Activated CD8-positive, alpha-beta T cell treated with anti-CD3 and anti-CD28 coated beads for 36 hours (primary cell): Measurements from ENCODE around the gene AXIN2. TPM values are rescaled to one million over a fixed set of nuclear protein-coding genes. Genes with fewer than 3 reads are reported as not detected.

Experiments used
- ATAC-seq: fragments of 200-7000 bp; cut with Tn5 transposase; one replicate; pipeline ENCODE4 v1.10.0; 2021; ENCODE audit warnings: mild to moderate bottlenecking, moderate library complexity
- CTCF ChIA-PET: fragments of 350-600 bp; sonication (Branson Sonifier 250); formaldehyde crosslinking; loops from one replicate; lab custom pipeline; 2021; ENCODE audit warnings: antibody characterized with exemption; lab: Charles Lee
- POLR2A ChIA-PET: fragments of 350-600 bp; sonication (Branson Sonifier 250); formaldehyde crosslinking; loops from one replicate; lab custom pipeline; 2021; ENCODE audit warnings: antibody characterized with exemption; lab: Charles Lee
- DNase-seq: peaks from one replicate; pipeline ENCODE4 v3.0.0-alpha.2; 2020
- H3K27ac Mint-ChIP-seq: one replicate; pipeline ENCODE4 v1.8.0; 2021; ENCODE audit warnings: mild to moderate bottlenecking, mixed read lengths
- H3K27me3 Mint-ChIP-seq: one replicate; pipeline ENCODE4 v1.8.0; 2021; ENCODE audit warnings: mixed read lengths
- H3K36me3 Mint-ChIP-seq: one replicate; pipeline ENCODE4 v1.8.0; 2021; ENCODE audit warnings: low read depth, mixed read lengths
- H3K4me1 Mint-ChIP-seq: one replicate; pipeline ENCODE4 v1.8.0; 2021; ENCODE audit warnings: low read depth, mixed read lengths
- H3K4me3 Mint-ChIP-seq: one replicate; pipeline ENCODE4 v1.8.0; 2021; ENCODE audit warnings: mild to moderate bottlenecking, moderate library complexity, mixed read lengths
- H3K9me3 Mint-ChIP-seq: one replicate; pipeline ENCODE4 v1.8.0; 2021; ENCODE audit warnings: mixed read lengths
- intact Hi-C: fragments of 100-400 bp; cut with micrococcal nuclease; formaldehyde crosslinking; loops from one replicate; pipeline ENCODE4 v1.10.0; 2022
- total RNA-seq, 2 experiments: library from RNA; stranded (reverse); gene quantifications; one replicate each; pipeline ENCODE4 v1.2.3, GENCODE V29; 2021
- TF ChIP-seq, protein P1 (sequence below): fragments of 200-600 bp; IDR thresholded peaks from one replicate; pipeline ENCODE4 v1.8.0; 2022; ENCODE audit warnings: antibody characterized with exemption, mild to moderate bottlenecking

The AXIN2 gene
- total RNA-seq, 2 experiments from 2014 or later = 0.69 to 1.0 TPM

DNA sequence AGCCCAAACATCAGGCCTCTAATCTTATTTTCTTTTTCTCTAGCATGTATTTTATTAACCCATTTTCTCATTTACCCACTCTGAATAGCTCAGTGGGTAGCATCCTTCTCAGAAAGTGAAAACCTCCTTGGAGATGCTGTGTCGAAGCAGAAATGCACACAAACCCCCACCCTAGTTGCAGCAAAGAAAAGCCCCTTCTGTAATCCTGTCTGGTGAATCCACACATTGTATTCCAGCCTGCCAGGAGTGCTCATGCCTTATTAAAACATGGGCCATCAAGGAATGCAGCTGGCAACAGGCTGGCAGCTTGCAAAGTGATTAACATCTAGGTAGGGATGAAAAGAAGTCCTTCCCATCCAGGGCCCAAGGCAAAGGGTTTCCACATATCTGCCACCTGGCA lies 39.7 kb upstream of the AXIN2 start:
- DNase-seq = no peak
- intact Hi-C loops = no loop called here
- CTCF ChIA-PET = no interaction called here
- Mint-ChIP-seq H3K36me3 (no peaks in the 10 kb centered on the region), H3K4me3 (no peak overlapping the region), H3K27me3 (no peaks in the 10 kb centered on the region), H3K9me3 (no peaks in the 10 kb centered on the region), H3K4me1 (peaks cover 4% of the 10 kb centered on the region), H3K27ac (no peak overlapping the region)
- no peak for ATAC-seq
- TF ChIP-seq, protein P1, sequence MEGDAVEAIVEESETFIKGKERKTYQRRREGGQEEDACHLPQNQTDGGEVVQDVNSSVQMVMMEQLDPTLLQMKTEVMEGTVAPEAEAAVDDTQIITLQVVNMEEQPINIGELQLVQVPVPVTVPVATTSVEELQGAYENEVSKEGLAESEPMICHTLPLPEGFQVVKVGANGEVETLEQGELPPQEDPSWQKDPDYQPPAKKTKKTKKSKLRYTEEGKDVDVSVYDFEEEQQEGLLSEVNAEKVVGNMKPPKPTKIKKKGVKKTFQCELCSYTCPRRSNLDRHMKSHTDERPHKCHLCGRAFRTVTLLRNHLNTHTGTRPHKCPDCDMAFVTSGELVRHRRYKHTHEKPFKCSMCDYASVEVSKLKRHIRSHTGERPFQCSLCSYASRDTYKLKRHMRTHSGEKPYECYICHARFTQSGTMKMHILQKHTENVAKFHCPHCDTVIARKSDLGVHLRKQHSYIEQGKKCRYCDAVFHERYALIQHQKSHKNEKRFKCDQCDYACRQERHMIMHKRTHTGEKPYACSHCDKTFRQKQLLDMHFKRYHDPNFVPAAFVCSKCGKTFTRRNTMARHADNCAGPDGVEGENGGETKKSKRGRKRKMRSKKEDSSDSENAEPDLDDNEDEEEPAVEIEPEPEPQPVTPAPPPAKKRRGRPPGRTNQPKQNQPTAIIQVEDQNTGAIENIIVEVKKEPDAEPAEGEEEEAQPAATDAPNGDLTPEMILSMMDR = no peak
- POLR2A ChIA-PET = interaction anchor here (1.3 kb wide), 1 partner anchor 68 kb away, joined by 4 read pairs; no protein-coding TSS in a partner anchor

GRCh38 chr17:65600518-65600917 lies 39.1 kb upstream of the AXIN2 start:
- ATAC-seq = no peak
- ChIA-PET CTCF (no interaction called here), POLR2A (interaction anchor here (1.3 kb wide), 1 partner anchor 69 kb away, joined by 4 read pairs; no protein-coding TSS in a partner anchor)
- intact Hi-C loops = no loop called here
- Mint-ChIP-seq H3K4me1 (peaks cover 4% of the 10 kb centered on the region), H3K36me3 (no peaks in the 10 kb centered on the region), H3K4me3 (no peak overlapping the region), H3K9me3 (no peaks in the 10 kb centered on the region), H3K27ac (no peak overlapping the region), H3K27me3 (no peaks in the 10 kb centered on the region)
- TF ChIP-seq, protein P1 = no peak
- no peak for DNase-seq

GRCh38 chr17:65599650-65600049 lies 38.2 kb upstream of the AXIN2 start:
- intact Hi-C loops = no loop called here
- Mint-ChIP-seq H3K9me3 (no peaks in the 10 kb centered on the region), H3K36me3 (no peaks in the 10 kb centered on the region), H3K27ac (no peak overlapping the region), H3K4me1 (peaks cover 11% of the 10 kb centered on the region), H3K4me3 (no peak overlapping the region), H3K27me3 (no peaks in the 10 kb centered on the region)
- TF ChIP-seq, protein P1 = no peak
- POLR2A ChIA-PET = no interaction called here
- DNase-seq (no peak), ATAC-seq (no peak)
- CTCF ChIA-PET = no interaction called here

DNA sequence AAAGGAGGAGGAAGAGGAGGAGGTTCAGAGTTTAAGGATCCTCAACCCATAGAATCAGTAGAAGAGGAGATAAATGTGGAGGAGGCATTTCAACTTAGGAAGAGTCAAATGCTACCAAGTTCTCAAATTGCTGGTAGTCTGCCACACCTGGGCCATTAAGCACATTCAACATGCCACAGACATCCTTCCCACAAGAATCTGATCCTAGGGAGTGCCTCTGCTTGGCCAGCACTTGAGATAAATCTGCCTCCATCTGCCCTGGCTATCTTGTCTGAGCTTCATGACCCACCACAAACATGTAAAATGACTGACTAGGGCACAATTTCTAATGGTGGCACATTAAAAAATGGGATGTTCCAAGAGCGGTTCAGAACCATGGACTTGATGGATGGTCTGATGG lies 37.3 kb upstream of the AXIN2 start:
- Mint-ChIP-seq H3K9me3 (no peaks in the 10 kb centered on the region), H3K4me1 (peaks cover 19% of the 10 kb centered on the region), H3K36me3 (no peaks in the 10 kb centered on the region), H3K27me3 (no peaks in the 10 kb centered on the region), H3K4me3 (no peak overlapping the region), H3K27ac (no peak overlapping the region)
- CTCF ChIA-PET = interaction anchor here (1.2 kb wide), 1 partner anchor 196 kb away, joined by 3 read pairs; no protein-coding TSS in a partner anchor
- no peak for DNase-seq
- TF ChIP-seq, protein P1 = no peak
- POLR2A ChIA-PET = no interaction called here
- no peak for ATAC-seq
- intact Hi-C loops = no loop called here

- TF ChIP-seq, protein P1 = no peak
- H3K4me3 Mint-ChIP-seq = no peak overlapping the region
- no peaks in the 10 kb centered on the region for H3K27me3 Mint-ChIP-seq
- H3K27ac Mint-ChIP-seq = no peak overlapping the region
- intact Hi-C loops = no loop called here
- no peak for DNase-seq
- H3K4me1 Mint-ChIP-seq = peaks cover 26% of the 10 kb centered on the region
- POLR2A ChIA-PET = interaction anchor here (1.9 kb wide), 1 partner anchor 11 kb away, joined by 6 read pairs; no protein-coding TSS in a partner anchor
- CTCF ChIA-PET = interaction anchor here (1.5 kb wide), 1 partner anchor 14 kb away, joined by 3 read pairs; no protein-coding TSS in a partner anchor
- H3K9me3 Mint-ChIP-seq = no peaks in the 10 kb centered on the region
- no peak for ATAC-seq
- H3K36me3 Mint-ChIP-seq = no peaks in the 10 kb centered on the region
Observed at GRCh38 chr17:65595071-65595656, 33.7 kb upstream of the AXIN2 start.
